DMS53 treated with DMSO at 0.1 percent for 48 hours (cell line): ENCODE results near the gene MAGI2.

ENCODE experiments used
- DNase-seq: peaks from one replicate; lab custom pipeline; 2025; ENCODE audit not compliant: unreplicated experiment; lab: John Stamatoyannopoulos, UW

The MAGI2 gene

GRCh38 chr7:78448911-78449310, 1004.6 kb downstream of the MAGI2 start:
- no peak for DNase-seq

DNA sequence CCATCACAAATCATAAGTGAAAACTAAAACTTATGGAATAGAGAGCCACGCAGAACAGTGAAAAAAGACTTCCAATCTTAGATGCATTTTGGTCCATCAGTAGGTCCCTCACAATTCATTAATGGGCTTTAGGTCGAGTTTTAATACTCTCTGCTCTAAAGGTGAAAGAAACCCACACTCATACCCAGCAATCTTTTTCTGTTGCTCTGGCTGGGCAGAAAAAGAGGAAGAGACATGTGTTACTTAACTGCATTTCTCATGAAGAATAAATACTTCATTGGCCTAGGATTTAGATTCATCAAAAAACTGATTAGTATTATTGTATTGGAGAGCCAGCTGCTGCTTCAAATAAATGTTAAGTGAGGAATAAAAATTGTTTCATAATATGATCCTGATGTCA, 1009.2 kb downstream of the MAGI2 start:
- DNase-seq: no peak

- DNase-seq: no peak
These were observed 1009.7 kb downstream of the MAGI2 start for GRCh38 chr7:78443811-78444210.

DNA sequence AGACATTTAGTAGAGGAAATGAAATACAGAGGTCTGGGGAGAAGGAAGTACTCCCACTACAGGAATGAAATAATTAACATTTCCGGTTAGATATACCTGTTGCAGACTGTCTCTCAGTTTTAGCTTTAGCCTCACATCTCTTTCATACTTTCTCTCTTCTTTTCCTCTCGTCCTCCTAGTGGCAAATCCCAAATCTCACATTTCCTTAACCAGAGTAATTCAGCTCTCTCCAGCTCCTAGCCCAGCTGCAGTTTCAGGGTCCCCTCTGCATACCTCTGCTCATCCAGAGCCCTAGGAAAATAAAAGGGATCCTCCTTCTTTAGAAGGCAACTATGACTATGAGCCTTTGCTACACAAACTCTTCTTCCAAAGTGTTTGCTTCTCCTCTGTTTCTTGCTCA, 1011.7 kb downstream of the MAGI2 start:
- no peak for DNase-seq

GRCh38 chr7:78438433-78438832, 1015.0 kb downstream of the MAGI2 start:
- DNase-seq: peak; percentile 30

GRCh38 chr7:78437118-78437517, 1016.3 kb downstream of the MAGI2 start:
- no peak for DNase-seq

DNA sequence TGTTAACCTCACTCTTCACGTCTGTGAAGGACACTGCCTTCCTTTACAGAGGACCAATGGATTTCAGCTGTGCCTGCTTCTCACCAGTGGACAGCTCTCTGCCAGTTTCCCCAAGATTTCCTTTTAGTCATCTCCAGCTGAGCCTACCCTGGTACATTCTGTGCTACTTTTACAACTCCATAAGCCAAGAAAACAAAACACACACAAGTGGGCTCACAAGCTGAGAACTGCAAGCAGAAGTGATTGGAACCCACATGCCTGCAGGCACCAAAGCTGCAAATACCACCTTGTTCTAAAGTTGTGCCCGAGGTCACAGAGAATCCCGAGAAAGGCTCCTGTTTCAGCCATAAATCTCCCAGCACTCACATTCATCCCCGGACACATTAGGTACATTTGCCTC, 1018.1 kb downstream of the MAGI2 start:
- no peak for DNase-seq

DNA sequence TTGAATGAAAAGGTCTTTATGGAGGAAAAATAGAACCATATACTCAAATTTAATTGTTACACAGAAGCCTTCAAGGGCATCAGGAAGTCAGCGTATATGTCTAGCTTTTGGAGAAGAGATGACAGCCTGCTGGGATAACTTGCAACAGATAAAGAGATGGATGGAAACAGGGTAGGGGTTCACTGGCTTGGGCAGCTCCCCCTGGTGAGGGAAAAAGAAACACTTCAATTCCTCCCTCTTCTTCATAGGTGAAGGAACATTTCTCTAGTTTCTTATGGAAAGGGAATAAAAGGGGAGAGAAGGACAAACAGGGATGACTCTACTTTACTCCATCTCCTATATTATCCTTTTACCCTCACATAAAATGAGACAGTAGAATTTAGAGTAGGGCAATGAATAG, 1019.2 kb downstream of the MAGI2 start:
- DNase-seq: no peak

DNA sequence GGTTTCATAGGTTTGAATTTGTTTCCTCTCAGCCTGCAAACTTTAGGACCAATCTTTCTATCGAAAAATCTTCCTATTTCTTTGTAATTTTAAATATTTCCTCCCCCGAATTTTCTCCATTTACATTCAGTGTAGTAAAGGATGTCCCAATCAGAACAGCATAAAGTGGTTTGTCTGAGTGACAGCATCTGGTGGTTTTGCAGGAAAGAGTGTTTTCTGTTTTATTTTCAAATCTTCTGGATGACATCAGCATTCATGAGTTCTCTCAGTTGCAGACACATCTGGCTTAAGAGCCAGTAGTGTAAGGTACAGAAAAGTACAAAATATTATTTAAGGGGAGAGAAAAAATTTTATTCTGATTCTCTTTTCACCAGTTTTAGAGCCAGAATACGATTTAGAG, 1020.0 kb downstream of the MAGI2 start:
- no peak for DNase-seq

- DNase-seq: no peak
These were observed 1023.6 kb downstream of the MAGI2 start for GRCh38 chr7:78429878-78430277.

GRCh38 chr7:78427209-78427608, 1026.3 kb downstream of the MAGI2 start:
- no peak for DNase-seq

- no peak for DNase-seq
These were observed 1033.5 kb downstream of the MAGI2 start for GRCh38 chr7:78420001-78420400.

GRCh38 chr7:78417180-78417853, 1036.2 kb downstream of the MAGI2 start:
- no peak for DNase-seq

DNA sequence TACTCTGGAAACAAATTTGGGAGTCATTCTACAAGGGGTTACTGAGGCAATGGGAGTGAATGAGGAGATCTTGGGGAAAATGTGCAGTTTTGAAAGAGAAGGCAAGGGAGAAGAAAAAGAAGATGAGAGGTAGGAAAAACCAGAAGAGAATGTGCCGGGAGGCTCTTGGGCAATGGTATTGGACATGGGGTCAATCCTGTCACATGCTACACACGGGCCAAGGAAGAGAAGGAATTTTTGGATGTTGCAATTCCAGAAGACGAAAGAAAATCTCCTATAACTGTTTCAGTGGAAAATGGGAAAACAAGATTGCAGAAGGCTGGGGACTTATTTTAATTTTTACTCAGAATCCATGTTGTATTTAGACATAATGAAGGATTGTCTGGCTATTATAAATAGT, 1039.9 kb downstream of the MAGI2 start:
- no peak for DNase-seq

- no peak for DNase-seq
These were observed 1041.1 kb downstream of the MAGI2 start for GRCh38 chr7:78412216-78412858.

DNA sequence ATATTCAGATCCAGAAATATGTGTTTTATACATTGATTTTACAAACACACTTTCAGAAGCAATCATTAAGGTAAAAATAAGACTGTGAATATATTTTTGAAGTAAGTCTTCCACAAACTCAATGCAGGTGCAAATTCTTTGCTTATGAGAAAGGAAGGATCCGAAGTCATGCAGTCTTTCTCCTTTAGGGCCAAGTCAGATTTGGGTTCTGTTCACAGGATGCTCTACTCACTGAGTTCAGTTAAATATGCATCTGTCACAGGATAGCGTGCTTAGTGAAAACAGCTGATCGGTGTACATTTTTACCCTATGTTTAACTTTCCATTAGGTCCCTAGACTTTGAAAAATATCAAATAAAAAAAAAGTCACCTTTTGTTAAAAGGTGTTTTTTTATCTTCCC, 1046.4 kb downstream of the MAGI2 start:
- DNase-seq: no peak

DNA sequence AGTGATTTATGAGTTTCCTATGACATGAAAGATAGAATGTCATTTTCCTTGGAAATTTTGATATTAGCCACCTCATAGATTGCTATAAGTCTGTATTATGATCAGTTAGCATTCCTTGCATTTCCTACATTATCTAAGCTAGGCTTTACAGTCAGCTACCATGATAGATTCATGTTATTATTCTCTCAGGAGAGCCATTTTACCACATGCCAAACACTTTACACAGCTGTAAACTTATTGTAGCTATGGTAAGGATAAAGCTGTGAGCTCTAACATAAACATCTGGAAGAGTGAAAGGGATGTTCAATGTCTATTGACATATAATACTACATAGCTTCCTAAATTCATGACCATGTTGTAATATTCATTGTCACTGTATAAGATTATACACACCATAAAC, 1046.9 kb downstream of the MAGI2 start:
- no peak for DNase-seq

DNA sequence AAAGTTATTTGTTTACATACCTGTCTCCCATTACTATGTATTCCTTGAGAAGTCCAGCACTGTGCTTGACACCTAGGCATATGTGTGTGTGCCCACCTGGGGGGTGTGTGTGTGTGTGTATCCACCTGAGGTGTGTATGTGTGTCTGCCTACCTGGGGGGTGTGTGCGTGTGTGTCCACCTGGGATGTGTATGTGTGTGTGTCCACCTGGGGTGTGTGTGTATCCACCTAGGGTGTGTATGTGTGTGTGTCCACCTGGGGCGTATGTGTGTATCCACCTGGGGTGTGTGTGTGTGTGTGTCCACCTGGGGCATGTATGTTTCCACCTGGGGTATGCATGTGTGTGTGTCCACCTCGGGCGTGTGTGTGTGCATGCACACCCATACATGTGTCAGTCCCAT, 1051.4 kb downstream of the MAGI2 start:
- DNase-seq: no peak

DNA sequence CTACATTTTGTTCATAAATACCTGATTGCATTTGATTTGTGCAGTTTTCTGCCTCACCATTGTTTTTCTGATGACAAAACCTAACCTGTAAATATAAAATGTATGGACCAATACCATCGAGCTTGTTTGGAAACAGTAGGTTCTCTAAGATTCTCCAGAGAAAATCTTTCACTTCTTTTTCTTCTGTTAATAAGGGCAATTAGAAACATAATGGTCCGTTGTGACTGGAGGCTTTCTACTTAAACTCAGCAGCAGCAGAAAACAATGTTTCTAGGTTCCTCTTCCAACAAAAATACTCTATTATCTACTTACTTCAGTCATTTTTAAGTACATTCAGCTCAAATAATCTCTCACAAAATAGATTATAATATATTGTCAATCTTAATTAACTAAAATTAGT, 1053.4 kb downstream of the MAGI2 start:
- no peak for DNase-seq

DNA sequence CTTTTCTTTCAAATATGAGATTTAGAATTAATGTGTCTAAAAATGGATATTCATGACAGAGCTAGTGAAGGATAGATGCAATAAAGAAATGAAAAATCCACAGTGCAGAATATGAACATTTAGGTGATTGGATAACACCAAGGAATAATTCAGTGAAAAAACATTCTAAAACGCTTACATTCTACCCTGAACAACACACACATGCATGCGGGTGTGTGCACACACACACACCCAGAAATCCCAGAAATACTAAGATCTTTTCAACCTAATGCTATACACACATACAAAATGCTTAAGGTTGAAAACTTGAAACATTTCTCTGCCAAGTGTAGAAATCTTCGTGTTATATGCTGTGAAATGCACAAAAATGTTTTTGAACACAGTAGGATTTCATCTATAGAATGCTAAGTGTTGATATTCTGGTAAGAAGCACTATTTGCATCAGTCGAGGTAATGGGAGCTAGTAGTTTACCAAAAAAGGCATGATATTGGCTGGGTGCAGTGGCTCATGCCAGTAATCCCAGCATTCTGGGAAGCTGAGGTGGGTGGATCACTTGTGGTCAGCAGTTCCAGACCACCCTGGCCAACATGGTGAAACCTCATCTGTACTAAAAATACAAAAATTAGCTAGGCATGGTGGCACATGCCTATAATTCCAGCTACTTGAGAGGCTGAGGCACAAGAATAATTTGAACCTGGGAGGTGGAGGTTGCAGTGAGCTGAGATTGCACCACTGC, 1054.3 kb downstream of the MAGI2 start:
- DNase-seq: no peak

- no peak for DNase-seq
These were observed 1054.9 kb downstream of the MAGI2 start for GRCh38 chr7:78398576-78398975.

DNA sequence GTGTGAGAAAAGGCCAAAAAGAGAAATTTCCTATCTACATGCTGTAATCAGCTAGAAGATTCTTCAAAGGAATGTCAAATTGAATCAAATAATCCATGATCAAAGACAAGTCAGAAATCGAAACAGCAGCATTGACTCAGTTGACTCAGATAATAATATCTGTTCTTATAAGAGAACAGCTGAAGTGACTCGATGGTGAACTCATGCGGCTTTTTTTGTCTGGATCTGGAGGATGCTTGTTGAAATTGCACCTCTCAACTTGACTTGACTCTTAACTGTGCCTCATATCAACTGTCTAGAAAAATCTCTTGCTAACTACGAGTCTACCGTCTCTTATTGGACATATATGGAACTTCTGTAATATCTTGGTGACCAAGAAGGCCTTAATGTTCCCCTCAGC, 1055.4 kb downstream of the MAGI2 start:
- DNase-seq: no peak
